Measurements from ENCODE around the gene ANKRD2.
"Not testable (repeated sequence)": the region's sequence is repeated elsewhere in the genome, so short reads cannot be mapped to it uniquely, and the experiment has no call there.

ANKRD2 gene, protein sequence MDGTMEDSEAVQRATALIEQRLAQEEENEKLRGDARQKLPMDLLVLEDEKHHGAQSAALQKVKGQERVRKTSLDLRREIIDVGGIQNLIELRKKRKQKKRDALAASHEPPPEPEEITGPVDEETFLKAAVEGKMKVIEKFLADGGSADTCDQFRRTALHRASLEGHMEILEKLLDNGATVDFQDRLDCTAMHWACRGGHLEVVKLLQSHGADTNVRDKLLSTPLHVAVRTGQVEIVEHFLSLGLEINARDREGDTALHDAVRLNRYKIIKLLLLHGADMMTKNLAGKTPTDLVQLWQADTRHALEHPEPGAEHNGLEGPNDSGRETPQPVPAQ

DNA sequence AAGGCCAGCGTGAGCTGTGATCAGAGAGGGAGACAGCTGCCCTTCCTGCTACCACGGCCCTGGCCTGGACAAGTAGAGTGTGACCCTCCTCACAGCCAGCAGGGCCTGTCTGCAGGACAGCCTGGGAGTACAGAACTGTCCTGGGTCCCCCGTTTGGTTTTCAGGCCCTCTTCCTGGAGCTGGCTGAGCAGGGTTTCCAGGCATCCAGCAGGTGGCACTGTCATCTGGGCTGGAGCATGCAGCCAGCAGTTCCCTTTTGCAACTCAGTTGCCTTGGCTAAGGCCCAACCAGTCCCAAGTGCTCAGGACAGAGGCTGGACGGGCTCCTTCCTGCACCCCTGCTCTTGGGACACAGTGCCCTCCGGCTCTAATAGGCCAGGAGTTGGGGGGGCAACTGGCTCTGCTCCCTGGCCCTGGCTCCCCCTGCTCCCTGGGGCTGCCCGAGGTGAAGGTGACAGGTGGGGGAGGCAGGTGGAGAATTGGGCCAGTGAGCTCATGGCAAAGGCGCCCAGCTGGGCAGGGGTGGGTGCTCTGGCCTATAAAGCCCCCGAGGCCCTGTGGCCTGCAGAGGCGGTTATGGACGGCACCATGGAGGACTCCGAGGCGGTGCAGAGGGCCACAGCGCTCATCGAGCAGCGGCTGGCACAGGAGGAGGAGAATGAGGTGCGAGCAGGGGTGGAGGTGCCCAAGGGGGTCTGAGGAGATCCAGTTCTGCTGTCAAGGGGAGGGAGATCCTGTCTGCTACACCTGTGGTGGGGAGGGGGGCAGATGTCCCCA is at the start of gene ANKRD2:
Gene ANKRD2, plus strand, starts transcription at position 566 of the 776 bp plus-strand sequence. Its CDS starts 10 bp downstream, at position 576.
- peak; percentile 57 for DNase-seq (ENCODE audit: low spot score)

DNA sequence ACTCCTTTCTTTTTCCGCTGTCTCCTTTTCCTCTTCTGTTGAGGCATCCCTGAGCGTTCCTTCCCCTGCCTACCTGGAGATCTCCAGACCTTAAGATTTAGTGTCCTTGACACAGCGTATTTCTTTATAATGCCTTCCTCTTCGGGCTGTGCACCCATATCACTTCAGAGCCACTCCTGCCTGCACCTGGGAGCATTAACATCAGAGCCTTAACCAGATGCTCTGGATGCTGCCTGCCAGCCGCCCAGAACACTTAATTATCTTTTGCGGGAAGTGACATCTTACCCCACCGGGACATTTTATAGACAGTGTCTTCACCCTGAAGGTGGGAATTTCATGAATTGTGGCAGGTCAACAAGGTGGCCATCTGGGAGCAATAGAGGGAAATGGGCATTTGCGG is 49.6 kb upstream of the ANKRD2 start:
- no peak for DNase-seq (ENCODE audit: low spot score)

DNA sequence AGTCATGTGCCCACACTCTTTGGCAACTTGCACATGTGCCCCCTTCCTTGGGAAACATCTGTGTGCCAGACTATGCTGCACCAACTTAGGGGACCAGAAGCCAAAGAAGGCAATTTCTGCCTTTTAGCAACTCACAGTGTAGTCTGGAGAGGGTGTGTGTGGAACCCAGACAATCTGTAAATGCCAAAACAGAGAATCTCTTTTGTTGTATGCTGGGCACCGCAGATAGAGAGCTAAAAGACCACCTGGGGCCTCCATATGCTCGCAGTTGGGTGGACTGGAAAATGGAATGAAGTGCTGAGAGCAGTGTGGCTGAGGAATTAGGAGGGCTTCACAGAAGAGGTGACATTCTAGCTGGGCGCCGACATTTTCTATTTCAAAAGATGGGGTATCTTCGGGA is 47.5 kb upstream of the ANKRD2 start:
- DNase-seq (ENCODE audit: low spot score) = no peak

DNA sequence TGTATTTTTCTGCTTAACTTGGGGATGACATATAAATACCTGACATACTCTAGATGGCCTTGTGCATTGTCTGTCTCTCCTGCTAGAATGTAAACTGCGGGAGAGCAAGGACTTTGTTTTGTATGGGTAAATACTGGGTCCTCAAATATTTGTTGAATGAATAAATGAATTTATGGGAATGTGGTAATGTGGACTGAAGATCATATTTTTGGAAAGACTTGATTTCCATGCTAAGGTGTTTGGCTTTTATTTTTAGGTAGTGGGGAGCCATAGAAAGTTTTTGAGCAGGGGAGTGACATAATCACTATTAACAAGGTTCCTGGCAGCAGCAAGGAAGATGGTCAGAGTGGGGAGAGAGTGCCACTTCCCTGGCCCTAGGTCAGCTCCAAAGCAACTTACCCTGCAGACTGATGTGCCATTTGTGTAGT is 46.9 kb upstream of the ANKRD2 start:
- no peak for DNase-seq (ENCODE audit: low spot score)

DNA sequence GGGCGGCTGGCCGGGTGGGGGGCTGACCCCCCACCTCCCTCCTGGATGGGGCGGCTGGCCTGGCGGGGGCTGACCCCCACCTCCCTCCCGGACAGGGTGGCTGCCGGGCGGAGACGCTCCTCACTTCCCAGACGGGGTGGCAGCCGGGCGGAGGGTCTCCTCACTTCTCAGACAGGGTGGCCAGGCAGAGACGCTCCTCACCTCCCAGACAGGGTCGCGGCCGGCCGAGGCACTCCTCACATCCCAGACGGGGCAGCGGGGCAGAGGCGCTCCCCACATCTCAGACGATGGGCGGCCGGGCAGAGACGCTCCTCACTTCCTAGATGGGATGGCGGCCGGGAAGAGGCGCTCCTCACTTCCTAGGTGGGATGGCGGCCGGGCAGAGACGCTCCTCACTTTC is 43.7 kb upstream of the ANKRD2 start:
- DNase-seq (ENCODE audit: low spot score) = not testable (repeated sequence)

DNA sequence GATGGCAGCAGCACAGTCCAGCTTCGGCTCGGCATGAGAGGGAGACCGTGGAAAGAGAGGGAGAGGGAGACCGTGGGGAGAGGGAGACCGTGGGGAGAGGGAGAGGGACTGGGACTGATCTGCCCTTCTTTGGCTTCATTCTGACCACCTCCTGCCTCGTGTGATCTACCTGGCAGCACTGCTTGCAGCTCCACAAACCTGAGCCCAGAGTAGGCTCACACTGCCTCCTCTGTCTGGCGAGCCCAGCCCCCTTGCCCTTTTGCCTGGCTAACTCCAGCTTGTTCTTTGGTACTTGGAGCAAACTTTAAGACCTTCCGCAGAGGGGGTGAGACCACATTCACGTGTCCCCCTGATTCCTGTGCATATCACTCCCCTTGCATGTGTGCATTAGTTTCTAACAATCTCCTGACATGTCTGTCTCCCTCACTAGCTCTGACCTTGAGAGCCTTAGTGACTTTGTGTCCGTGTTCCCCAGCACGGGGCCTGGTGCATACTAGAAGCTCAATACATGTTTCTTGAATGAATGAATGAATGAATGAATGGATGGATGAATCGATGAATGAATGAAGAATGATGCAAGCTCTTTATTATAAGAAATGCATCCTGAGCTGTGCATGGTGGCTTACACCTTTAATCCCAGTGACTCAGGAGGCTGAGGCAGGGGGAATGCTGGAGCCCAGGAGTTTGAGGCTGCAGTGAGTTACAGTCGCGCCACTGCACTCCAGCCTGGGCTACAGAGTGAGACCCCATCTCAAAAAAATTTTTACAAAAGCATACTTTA is 42.7 kb upstream of the ANKRD2 start:
- no peak for DNase-seq (ENCODE audit: low spot score)

DNA sequence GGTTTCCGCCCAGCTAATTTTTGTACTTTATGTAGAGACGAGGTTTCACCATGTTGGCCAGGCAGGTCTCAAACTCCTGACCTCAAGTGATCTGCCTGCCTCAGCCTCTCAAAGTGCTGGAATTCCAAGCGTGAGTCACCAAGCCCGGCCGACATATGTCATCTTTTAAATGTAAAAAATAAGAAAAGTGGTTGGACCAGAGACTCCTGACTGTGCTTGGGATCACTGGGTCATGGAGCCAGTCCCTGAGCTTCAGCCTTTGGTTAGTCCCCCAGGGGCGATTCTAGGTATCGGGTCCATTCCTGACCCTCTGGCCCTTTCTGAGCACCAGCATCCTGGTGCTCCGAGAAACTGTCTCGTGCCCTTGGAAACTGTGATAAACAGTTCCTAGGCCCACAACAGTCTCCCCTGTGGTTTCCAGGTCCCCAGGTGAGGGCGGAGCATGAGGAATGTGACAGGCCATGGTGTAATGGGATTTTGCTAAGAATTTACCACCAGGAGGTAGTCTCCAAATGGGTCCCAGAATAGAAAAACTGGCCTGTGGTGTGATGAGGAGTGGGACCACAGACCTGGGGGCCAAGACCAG is 41.1 kb upstream of the ANKRD2 start:
- no peak for DNase-seq (ENCODE audit: low spot score)

DNA sequence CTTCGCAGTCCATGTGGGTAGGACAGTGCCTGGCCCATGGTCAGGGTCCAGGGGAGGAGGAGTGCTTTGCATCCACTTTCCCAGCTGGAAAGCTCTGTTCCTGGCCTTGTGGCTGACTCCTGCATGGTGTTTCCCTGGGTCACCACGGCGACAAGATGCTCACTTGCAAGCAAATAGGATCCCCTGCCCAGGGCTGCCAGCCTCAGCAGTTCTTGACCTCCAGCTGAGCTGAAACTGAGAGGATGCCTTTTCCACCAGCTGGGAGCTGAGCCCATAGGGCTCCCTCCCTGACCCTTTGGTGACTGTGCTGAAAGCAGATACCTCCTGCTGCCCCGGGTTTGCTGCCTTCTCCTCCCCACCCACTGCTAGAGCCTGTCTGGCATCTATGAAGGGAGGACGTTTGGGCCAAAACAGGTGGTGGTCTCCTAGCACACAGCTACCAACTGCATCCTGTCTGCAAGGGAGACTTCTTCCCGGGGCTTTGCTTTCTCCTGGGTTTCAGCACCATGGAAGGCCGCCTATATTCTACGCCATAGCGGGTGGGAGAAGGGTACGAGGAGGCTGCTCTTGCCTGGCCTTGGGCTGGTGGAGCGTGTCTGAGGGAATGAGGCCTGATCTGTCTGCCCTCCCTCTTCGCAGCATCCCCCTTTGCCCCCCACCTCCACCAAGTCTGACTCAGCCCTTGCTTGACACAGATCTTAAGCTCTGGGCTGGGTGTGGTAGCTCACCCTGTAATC is 39.5 kb upstream of the ANKRD2 start:
- DNase-seq (ENCODE audit: low spot score) = no peak

DNA sequence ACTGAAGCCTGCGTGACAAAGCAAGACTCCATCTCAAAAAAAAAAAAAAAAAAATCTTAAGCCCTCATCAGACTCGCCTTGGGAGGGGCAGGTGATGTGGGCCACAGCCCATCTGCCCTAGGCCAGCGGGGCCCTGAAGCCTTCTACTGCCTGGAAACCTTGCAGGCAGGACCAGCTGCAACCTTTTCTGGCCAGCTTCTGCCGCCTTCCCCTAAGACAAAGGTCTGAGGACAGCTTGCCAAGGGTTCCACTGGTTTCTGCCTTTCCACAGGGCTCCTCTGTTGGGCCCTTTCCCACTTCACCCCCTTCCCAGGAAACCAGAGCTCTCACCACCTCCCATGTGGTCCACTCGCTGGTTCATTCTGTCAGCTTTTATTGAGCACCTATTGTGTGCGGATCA is 38.7 kb upstream of the ANKRD2 start:
- no peak for DNase-seq (ENCODE audit: low spot score)

DNA sequence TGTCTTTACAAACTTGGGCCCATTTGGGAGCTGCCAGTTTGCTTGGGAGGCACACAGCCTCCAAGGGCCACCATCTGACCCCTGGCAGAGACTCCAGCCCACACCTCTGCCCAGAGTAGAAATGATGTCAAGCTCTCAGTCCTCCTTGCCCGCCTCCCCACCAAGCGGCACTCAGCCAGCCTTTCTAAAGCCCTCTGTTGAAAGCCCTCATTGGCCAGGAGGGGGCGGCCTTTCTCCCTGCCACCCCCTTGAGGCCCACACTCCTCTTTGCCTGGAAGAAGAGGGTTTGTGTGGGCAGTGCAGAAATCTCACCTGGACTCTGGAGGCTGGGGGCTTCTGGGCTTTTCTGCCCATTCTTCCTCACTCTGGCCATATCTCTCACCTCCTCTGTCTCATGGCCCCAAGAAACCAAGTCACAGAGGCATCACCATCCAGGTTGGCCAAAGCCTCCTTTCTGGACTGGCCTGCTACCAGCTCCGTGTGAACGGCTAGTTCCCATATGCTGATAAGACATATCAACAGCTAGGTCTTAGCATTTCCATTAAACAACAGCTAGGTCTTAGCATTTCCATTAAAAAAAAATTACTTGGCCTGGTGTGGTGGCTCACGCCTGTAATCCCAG is 37.7 kb upstream of the ANKRD2 start:
- DNase-seq (ENCODE audit: low spot score) = no peak

DNA sequence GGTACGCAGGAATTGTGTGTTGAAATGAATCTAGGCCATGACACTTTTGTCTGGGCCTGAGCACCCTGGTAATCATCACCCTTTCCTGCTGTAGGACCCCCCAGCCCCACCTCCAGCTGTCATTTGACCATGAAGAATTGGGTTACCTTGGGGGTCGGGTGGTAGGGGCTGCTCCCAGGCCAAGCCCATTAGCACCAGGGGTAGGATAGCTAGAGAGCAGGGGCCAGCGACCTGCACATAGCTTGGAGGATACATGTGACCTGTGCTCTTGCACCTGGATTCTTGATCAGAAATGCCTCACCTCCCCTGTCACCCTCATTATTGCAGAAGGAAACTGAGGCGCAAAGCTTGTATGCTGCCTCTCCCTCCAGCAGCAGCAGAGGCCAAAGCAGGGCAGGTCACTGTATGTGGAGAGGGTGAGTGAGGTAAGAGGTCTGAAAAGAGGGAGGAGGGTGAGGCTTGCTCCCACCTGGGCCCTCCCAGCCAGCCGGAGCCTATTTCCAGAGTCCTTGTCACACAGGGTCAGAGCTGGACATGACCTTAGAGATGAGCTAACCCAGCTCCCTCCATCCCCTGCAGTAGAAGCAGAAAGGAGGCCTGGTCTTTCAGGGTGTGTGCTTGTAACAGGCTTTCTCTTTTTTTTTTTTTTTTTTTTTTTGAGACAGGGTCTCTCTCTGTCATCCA is 35.3 kb upstream of the ANKRD2 start:
- DNase-seq (ENCODE audit: low spot score) = no peak

DNA sequence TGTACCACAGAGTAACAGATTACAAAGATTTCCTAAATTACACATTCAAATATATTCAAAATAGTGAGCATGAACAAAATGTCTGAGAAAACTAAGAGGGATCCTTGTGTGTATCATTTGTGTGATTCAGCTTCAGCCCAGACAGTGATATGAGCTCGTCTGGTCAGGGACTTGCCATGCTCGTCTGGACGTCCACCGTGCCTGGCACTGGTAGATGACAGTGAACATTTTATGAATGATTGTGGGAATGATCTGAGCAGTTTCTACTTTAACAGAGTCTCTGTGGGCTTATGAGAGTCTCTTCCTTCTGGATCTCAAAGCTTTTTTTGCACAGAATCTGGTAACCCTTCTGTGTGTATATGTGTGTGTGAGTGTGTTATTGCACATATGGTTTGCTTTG is 34.2 kb upstream of the ANKRD2 start:
- no peak for DNase-seq (ENCODE audit: low spot score)

DNA sequence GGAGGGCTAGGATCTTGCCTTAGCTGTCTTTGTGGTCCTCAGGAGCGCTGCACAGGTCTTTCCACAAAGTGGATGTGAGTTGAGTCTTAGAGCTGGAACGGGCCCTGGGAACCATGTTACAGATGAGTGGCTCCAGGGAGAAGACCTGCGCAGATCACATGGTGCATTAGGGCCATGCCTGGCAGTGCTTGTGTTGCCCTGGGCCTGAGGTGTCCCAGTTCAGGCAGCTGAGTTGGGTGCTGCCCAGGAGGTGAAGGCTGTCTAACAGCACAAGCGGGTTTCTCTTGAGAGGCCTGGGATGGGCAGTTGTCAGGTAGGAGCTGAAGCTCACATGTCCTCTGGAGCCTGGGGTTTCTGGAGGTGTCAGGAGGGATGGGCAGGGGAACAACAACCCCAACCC is 33.7 kb upstream of the ANKRD2 start:
- no peak for DNase-seq (ENCODE audit: low spot score)

DNA sequence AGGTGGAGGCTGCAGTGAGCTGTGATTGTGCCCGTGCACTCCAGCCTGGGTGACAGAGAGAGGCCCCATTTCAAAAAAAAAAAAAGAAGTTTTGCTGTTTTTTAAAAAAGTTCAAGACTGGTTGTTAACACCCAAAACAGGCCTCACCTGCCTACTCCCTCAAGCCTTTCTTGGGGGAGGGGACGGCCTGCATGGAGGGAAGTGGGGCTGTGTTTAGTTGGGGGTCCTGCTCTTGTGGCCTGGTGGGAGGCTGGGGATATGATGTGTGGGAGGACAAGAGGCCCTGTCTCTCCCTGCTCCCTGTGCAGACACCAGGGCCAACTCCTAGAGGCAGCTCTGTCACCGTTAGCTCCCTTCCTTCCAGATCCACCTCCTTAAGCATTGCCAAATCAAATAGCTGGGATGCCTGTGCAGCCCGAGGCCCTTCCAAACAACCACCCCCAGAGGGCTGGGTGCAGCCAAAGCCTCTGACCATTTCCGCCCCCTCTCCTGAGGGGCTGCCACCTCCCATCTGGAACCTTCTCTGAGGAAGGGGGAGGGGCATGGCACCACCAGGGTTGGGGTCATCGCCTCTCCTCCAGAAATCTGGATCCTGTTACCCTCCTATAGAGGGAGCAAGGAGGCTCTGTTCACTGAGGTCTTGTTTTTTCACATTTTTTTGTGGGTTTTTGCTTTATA is 32.9 kb upstream of the ANKRD2 start:
- DNase-seq (ENCODE audit: low spot score) = no peak

DNA sequence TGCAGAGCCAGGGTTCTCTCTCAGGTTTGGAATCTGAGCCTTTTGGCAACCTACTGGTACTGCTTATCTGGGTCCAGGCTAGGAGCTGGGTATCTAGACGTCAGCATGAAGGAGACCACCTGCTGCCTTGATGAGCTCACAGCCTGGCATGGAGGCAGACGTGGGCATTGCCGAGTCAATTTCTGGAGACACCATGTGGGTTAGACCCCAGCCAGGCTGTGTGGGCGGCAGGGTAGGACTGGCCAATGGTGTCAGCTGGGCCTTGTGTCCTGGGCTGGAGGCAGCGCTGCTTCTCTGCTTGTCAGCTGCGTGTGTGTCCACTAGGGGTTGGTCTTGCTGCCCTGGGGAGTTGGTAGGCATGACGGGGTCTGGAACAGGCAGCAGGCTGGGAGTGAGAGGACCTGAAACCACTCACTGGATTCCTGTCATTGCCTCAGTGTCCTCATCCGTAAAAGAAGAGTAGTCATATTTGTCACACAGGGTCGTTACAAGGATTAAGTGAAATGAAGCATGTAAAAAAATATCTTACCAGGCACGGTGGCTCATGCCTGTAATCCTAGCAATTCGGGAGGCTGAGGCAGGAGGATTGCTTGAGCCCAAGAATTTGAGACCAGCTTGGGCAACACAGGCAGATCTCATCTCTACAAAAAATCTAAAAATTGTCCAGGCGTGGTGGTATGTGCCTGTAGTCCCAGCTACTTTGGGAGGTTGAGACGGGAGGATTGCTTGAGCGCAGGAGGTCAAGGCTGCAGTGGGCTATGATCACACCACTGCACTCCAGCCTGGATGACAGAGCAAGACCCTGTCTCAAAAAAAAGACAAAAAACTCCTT is 31.7 kb upstream of the ANKRD2 start:
- no peak for DNase-seq (ENCODE audit: low spot score)

DNA sequence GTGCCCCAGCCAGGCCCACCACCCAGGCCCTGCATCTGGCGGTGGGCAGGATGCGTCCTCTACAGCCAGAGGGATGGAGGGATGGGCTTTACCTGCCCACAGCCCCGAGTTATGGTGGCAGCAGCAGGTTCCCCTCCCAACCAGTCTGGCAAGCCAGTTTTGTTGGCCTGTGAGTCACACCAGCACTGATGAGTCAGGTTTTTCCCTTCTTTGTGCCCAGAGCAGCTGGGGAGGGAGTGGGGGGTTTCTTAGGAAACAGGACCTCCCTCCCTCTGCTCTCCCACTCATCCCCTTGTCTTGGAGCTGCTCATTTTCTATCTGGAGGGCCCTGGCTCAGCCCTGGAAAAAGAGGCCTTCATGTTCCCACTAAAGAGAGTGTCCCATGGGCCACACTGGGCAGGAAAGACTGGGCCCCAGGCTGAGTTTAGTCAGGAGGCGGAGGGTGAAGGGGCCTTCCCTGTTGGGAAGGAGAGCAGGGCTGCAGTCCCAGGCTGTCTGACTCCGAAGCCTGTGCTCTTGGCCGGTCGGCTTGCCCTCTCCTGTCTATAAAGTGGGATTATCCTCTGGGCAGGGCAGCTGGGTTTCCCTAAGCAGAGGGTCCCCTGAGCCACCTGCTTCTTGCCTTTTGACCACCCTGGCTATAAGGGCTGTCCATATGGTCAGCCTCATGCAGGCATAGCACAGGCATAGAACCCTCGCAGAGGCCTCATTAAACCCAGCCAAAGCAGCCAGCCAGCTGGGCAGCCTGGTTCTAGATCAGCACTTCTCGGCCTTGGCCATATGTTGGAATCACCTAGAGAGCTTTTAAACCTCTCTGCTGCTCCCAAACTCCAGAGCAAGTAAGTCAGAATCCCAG is 30.2 kb upstream of the ANKRD2 start:
- DNase-seq (ENCODE audit: low spot score) = peak; percentile 52

DNA sequence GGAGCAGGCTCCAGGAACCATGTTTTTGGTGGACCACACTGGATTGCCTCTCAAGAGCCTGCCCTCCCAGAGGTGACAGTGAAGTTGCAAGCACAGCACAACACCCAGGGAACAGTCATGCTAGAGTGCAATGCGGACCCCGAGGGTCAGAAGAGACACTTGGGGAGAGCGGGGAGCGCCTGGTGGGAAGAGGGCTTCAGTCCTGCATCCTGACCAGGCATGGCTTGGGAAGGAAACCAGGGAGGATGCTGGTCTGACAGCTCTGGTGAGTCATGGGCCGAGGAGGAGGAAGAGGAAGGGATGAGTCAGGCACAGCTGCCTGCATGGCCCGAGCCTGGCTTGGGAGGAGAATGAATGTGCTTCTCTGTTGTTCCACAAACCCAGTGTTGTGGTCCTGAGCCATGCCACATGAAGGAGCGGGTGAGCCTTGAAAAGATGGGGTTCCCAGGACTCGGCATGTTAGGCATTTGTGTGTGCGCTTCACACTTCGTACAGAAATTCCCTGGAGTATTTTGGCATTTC is 29.5 kb upstream of the ANKRD2 start:
- peak; percentile 74 for DNase-seq (ENCODE audit: low spot score)

Measured in LoVo (cell line).